Epithelial cell of prostate (primary cell): Measurements from ENCODE around the gene ARIH1.
"Not testable (repeated sequence)": the region's sequence is repeated elsewhere in the genome, so short reads cannot be mapped to it uniquely, and the experiment has no call there.

ENCODE experiments used
- DNase-seq: peaks from one replicate; pipeline ENCODE4 v3.0.0-alpha.2; 2011; ENCODE audit warnings: low read depth, low spot score
- H3K27ac ChIP-seq: fragments of 450-650 bp; 2 replicates; pipeline ENCODE4 v1.5.1; 2017; ENCODE audit warnings: mild to moderate bottlenecking

ARIH1 gene

GRCh38 chr15:72592676-72593075 is 118.5 kb downstream of the ARIH1 start:
- no peak overlapping the region for H3K27ac ChIP-seq
- no peak for DNase-seq

GRCh38 chr15:72593838-72594237 is 119.7 kb downstream of the ARIH1 start:
- H3K27ac ChIP-seq: no peak overlapping the region
- DNase-seq: no peak

- DNase-seq: no peak
- no peak overlapping the region for H3K27ac ChIP-seq
Measured at GRCh38 chr15:72599855-72600464, 125.8 kb downstream of the ARIH1 start.

- no peak overlapping the region for H3K27ac ChIP-seq
- DNase-seq: no peak
Measured at GRCh38 chr15:72604794-72605193, 130.7 kb downstream of the ARIH1 start.

- DNase-seq: not testable (repeated sequence)
Measured at GRCh38 chr15:72608084-72608483, 134.0 kb downstream of the ARIH1 start.

GRCh38 chr15:72609862-72610261 is 135.7 kb downstream of the ARIH1 start:
- DNase-seq: no peak
- no peak overlapping the region for H3K27ac ChIP-seq

More at GRCh38 chr15:72608084-72608483, 134.0 kb downstream of the ARIH1 start:
- not testable (repeated sequence) for H3K27ac ChIP-seq

GRCh38 chr15:72612324-72612723 is 138.2 kb downstream of the ARIH1 start:
- H3K27ac ChIP-seq, DNase-seq: not testable (repeated sequence)

GRCh38 chr15:72614810-72615532 is 140.8 kb downstream of the ARIH1 start:
- no peak for DNase-seq
- no peak overlapping the region for H3K27ac ChIP-seq

GRCh38 chr15:72615533-72616233 is 141.6 kb downstream of the ARIH1 start:
- H3K27ac ChIP-seq, DNase-seq: not testable (repeated sequence)

GRCh38 chr15:72616491-72617210 is 142.5 kb downstream of the ARIH1 start:
- no peak overlapping the region for H3K27ac ChIP-seq
- no peak for DNase-seq

GRCh38 chr15:72623854-72624253 is 149.7 kb downstream of the ARIH1 start:
- DNase-seq, H3K27ac ChIP-seq: not testable (repeated sequence)

GRCh38 chr15:72626153-72626552 is 152.0 kb downstream of the ARIH1 start:
- not testable (repeated sequence) for DNase-seq, H3K27ac ChIP-seq

GRCh38 chr15:72628249-72629067 is 154.3 kb downstream of the ARIH1 start:
- DNase-seq, H3K27ac ChIP-seq: not testable (repeated sequence)

GRCh38 chr15:72629068-72629570 is 155.0 kb downstream of the ARIH1 start:
- H3K27ac ChIP-seq: not testable (repeated sequence)

GRCh38 chr15:72636519-72637282 is 162.6 kb downstream of the ARIH1 start:
- peak; percentile 2 for DNase-seq
- not testable (repeated sequence) for H3K27ac ChIP-seq

More at GRCh38 chr15:72629068-72629570, 155.0 kb downstream of the ARIH1 start:
- DNase-seq: not testable (repeated sequence)

- DNase-seq, H3K27ac ChIP-seq: not testable (repeated sequence)
Measured at GRCh38 chr15:72639759-72640483, 165.8 kb downstream of the ARIH1 start.

GRCh38 chr15:72642271-72642670 is 168.1 kb downstream of the ARIH1 start:
- H3K27ac ChIP-seq, DNase-seq: not testable (repeated sequence)
